Peyer's patch (tissue), 4 donors: ENCODE data around the gene AAGAB.

Experiments used
- CTCF ChIP-seq, 6 experiments: fragments of 450-650 bp in 4 of 6; fragments of 200-600 bp in 2 of 6; sonication (generic) in 1 of 6; IDR thresholded peaks; one replicate each; pipeline ENCODE4 v1.5.1; 2017 to 2019; ENCODE audit warnings: antibody characterized with exemption in 6 of 6, mild to moderate bottlenecking in 3 of 6, moderate library complexity in 1 of 6
- POLR2A ChIP-seq, 2 donors: fragments of 450-650 bp; IDR thresholded peaks; one replicate each; pipeline ENCODE4 v1.5.1; 2017; ENCODE audit warnings: antibody characterized with exemption in 2 of 2, mild to moderate bottlenecking in 2 of 2, moderate library complexity in 2 of 2

- TF ChIP-seq CTCF (IDR thresholded peaks at IDR 0.05) = no peak
- no peak for TF ChIP-seq POLR2A (IDR thresholded peaks at IDR 0.05)
These were observed 29.1 kb downstream of the AAGAB start for GRCh38 chr15:67225336-67225735.
